Activated CD4-positive, alpha-beta T cell treated with anti-CD3 and anti-CD28 coated beads, Interleukin-2, amount 10 ng/mL, durations not matched to agents 24 days and 14 days (primary cell): Measurements from ENCODE around the gene ETNK1. TPM values are rescaled to one million over a fixed set of nuclear protein-coding genes. Genes with fewer than 3 reads are reported as not detected.

Source experiments
- DNase-seq: peaks from one replicate; pipeline ENCODE4 v3.0.0; 2022
- H3K27ac Mint-ChIP-seq: one replicate; pipeline ENCODE4 v1.8.0; 2022; ENCODE audit warnings: mild to moderate bottlenecking, mixed read lengths
- H3K27me3 Mint-ChIP-seq: one replicate; pipeline ENCODE4 v1.8.0; 2022; ENCODE audit warnings: mixed read lengths
- H3K36me3 Mint-ChIP-seq: one replicate; pipeline ENCODE4 v1.8.0; 2022; ENCODE audit warnings: low read depth, mild to moderate bottlenecking, mixed read lengths
- H3K4me1 Mint-ChIP-seq: one replicate; pipeline ENCODE4 v1.8.0; 2021; ENCODE audit warnings: mixed read lengths
- H3K4me3 Mint-ChIP-seq: one replicate; pipeline ENCODE4 v1.8.0; 2022; ENCODE audit warnings: mild to moderate bottlenecking, moderate library complexity, mixed read lengths
- H3K9me3 Mint-ChIP-seq: one replicate; pipeline ENCODE4 v1.8.0; 2021; ENCODE audit warnings: mixed read lengths
- intact Hi-C: fragments of 100-400 bp; cut with micrococcal nuclease; formaldehyde crosslinking; loops from one replicate; pipeline ENCODE4 v1.15.1; 2023
- total RNA-seq: library from RNA; stranded (reverse); gene quantifications from 2 replicates; pipeline ENCODE4 v1.2.3, GENCODE V29; 2022

ETNK1 gene
- total RNA-seq, 1 donor from 2014 or later: 94.5 TPM

DNA sequence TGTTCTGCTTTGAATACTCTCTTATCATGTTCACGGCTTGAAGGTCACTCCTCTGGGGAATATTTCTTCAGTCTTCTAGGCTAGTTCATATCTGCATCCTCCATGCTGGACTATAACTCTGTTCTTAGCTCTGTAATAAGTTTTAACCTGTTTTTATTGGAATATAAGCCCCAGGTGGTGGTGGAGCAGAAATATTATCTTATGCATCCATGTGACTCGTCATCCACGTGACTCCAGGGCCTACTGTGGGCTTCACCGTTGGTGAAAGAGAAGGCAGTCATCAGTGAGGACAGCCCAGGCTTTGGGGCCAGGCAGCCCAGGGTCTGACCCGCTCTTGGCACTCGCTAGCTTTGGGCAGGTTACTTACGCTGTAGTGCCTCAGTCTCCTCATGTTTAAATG is 87.1 kb downstream of the ETNK1 start:
- H3K4me1 Mint-ChIP-seq: peaks cover 2% of the 10 kb centered on the region
- H3K9me3 Mint-ChIP-seq: no peaks in the 10 kb centered on the region
- no peaks in the 10 kb centered on the region for H3K36me3 Mint-ChIP-seq

DNA sequence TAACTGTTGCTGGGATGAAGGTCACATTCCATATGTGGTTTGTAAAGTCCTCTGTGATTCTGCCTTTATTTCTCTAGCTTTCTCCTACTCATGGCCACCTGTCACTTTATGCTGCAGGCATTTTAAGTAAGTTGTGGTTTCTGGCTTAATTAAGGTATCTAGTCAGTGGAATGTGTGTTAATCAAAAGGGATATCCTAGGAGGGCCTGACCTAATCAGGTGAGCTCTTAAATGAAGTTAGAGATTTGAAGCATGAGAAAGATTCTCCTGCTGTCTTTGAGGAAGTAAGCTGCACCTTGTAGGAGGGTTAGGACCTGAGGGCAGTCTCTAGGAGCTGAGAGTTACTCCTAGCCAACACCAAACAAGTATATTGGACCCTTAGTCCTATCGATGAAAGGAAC is 90.3 kb downstream of the ETNK1 start:
- no peaks in the 10 kb centered on the region for H3K9me3 Mint-ChIP-seq
- intact Hi-C loops: no loop called here
- no peak overlapping the region for H3K4me3 Mint-ChIP-seq
- no peaks in the 10 kb centered on the region for H3K36me3 Mint-ChIP-seq
- no peak overlapping the region for H3K27ac Mint-ChIP-seq
- peaks cover 16% of the 10 kb centered on the region for H3K27me3 Mint-ChIP-seq
- no peaks in the 10 kb centered on the region for H3K4me1 Mint-ChIP-seq
- DNase-seq: peak; percentile 27

More for the DNA sequence above, 87.1 kb downstream of the ETNK1 start:
- DNase-seq: no peak
- intact Hi-C loops: no loop called here
- Mint-ChIP-seq H3K27ac (no peak overlapping the region), H3K27me3 (peaks cover 15% of the 10 kb centered on the region), H3K4me3 (no peak overlapping the region)

DNA sequence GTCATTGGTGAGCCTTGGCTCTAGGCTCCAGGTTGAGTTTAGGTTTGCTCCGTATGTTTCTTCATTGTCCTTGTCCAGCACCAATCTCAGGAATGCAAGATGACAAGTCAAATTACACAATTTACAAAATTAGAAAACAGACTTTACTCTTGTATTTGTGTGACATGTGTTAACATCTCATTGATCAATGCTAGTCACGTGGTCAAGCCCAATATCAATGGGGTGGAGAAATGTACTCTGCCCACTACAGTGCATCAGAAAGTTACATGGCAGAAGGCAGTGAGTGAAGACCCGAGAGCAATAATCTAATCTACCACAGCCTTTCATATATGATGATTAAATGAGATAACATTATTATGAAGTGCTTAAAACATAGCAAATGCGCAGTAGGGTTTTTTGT is 94.8 kb downstream of the ETNK1 start:
- intact Hi-C loops: no loop called here
- Mint-ChIP-seq H3K36me3 (no peaks in the 10 kb centered on the region), H3K27me3 (peaks cover 10% of the 10 kb centered on the region), H3K27ac (no peak overlapping the region), H3K4me3 (no peak overlapping the region), H3K4me1 (no peaks in the 10 kb centered on the region), H3K9me3 (no peaks in the 10 kb centered on the region)
- DNase-seq: peak; percentile 8

DNA sequence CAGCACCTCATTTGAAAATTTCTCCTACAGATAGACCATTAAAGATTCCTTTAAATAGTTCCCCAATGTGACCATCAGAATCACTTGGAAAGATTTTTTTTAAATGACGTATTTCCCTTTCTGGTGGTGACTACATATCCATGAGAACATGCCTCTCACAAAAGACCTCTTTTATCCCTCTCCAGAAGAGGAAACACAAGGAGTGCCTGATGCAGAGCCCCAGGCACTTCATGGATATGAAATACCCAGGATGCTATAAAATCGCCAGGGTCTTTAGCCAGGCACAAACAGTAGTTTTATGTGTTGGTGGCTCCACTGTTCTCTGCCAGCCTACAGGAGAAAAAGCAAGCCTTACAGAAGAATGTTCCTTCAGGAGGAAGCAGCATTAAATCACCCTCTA is 97.1 kb downstream of the ETNK1 start:
- peaks cover 5% of the 10 kb centered on the region for H3K27me3 Mint-ChIP-seq
- no peak overlapping the region for H3K4me3 Mint-ChIP-seq
- intact Hi-C loops: no loop called here
- no peak overlapping the region for H3K27ac Mint-ChIP-seq
- H3K36me3 Mint-ChIP-seq: no peaks in the 10 kb centered on the region
- no peaks in the 10 kb centered on the region for H3K9me3 Mint-ChIP-seq
- peak; percentile 24 for DNase-seq
- no peaks in the 10 kb centered on the region for H3K4me1 Mint-ChIP-seq

DNA sequence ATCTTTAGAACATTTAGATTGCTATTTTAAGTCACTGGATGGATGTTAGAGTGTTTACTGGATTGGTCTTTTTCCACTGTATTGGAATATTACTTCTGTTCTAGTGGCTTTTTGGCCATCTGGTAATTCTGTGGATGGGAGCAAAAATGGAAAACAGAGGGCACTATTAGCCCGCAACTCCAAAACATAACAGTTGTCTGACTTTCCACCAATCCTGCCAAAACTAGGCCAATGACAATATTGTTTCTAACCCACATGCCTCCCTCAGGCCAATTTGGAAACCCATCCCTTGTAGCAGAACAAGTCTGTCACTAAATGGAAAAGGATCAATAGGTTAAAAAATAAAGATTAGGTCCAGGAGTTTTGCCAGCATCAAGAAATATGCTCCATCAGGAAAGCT is 97.8 kb downstream of the ETNK1 start:
- no peaks in the 10 kb centered on the region for H3K36me3 Mint-ChIP-seq
- no peaks in the 10 kb centered on the region for H3K9me3 Mint-ChIP-seq
- H3K4me1 Mint-ChIP-seq: no peaks in the 10 kb centered on the region
- H3K4me3 Mint-ChIP-seq: no peak overlapping the region
- H3K27ac Mint-ChIP-seq: no peak overlapping the region
- peak; percentile 6 for DNase-seq
- intact Hi-C loops: no loop called here
- peaks cover 5% of the 10 kb centered on the region for H3K27me3 Mint-ChIP-seq

DNA sequence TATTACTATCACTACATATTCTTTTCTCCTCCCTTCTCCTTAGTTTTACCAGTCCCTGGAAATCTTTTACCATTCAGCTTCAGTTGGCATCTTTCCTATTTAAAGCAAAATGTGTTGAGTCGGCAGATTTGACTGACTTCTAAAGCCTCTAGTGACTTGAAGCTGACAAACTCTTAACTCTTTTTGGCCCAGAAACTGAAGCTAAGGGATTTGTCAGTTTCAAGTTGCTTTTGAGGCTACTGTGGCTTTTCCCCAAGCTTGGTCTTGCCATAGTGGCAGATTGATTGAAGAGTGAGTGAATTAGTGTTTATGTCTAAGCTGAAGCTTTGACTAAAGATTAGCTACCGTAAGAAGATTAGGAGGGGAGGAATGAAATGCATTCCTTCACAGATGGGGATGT is 104.0 kb downstream of the ETNK1 start:
- no peak overlapping the region for H3K4me3 Mint-ChIP-seq

DNA sequence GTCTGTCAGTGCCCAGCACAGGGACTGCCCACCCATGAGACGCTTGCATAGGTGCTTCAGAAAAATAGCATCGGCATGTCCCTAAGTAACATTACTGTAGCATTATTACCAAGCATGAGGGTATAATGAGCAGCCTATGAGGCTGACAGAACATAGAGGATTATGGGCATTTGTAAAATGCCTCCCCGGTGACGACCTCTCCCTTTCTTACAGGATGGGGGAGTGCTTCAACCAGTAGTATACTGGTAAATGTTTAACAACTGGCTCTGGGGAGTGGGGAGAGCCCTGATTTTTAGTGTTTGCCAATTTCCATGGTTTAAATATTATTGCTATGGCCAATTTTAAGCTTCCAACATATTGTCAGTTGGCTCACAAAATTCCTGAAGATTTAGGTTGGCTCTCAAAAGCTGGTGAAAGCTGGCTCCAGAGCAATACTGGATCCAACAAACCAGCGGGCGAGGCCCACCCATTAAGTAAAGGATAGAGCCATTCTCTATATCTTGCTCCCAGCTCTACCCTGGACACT is 104.5 kb downstream of the ETNK1 start:
- DNase-seq: no peak
- intact Hi-C loops: no loop called here
- peaks cover 3% of the 10 kb centered on the region for H3K4me1 Mint-ChIP-seq
- H3K9me3 Mint-ChIP-seq: no peaks in the 10 kb centered on the region
- no peak overlapping the region for H3K4me3 Mint-ChIP-seq
- H3K27me3 Mint-ChIP-seq: no peaks in the 10 kb centered on the region
- no peak overlapping the region for H3K27ac Mint-ChIP-seq
- H3K36me3 Mint-ChIP-seq: no peaks in the 10 kb centered on the region

More for the DNA sequence above, 104.0 kb downstream of the ETNK1 start:
- no peaks in the 10 kb centered on the region for H3K36me3 Mint-ChIP-seq
- H3K27ac Mint-ChIP-seq: no peak overlapping the region
- peaks cover 3% of the 10 kb centered on the region for H3K27me3 Mint-ChIP-seq
- intact Hi-C loops: no loop called here
- H3K4me1 Mint-ChIP-seq: peaks cover 3% of the 10 kb centered on the region
- H3K9me3 Mint-ChIP-seq: no peaks in the 10 kb centered on the region
- DNase-seq: no peak

DNA sequence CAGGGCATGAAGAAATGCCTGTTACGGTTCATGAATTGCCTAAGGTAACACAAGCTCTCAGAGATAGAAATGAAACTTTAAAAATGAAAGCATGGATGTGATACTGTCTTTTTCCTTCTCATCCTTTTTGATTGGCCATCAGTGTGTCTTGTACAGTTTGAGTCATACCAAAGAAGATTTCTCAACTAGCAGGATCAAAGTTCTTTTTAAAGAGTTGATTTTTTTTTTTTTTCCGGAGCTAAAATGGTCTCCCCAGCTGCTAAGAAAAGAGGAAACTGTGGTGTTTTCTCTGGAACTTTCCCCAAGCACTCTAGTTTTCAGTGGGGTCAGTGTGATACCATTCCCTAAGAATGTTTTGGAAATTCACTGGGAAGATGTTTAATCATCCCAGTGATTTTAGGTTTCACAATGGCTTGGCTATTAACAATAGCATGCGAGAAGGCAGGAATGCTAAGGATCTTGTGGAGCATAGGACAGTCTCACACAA is 105.0 kb downstream of the ETNK1 start:
- Mint-ChIP-seq H3K36me3 (no peaks in the 10 kb centered on the region), H3K9me3 (no peaks in the 10 kb centered on the region), H3K4me1 (peaks cover 3% of the 10 kb centered on the region), H3K27me3 (no peaks in the 10 kb centered on the region), H3K4me3 (no peak overlapping the region), H3K27ac (no peak overlapping the region)
- intact Hi-C loops: no loop called here
- no peak for DNase-seq

DNA sequence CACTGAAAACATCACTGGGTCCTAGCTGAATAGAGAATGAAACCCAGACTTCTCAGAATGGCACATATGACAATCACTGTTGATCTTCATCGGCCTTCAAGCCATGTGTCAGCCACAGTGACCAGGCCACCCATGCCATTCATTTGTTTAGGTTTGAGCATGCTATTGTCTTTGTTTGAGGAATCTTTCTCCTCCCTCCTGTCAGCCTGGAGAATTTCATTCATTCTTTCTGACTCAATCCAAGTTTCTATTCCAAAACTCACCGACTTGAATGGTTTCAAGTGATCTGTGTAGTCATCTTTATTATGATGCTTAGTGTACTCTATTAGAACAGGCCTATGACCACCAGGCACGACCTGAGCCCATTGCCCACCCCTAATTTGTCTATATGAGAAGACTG is 106.3 kb downstream of the ETNK1 start:
- H3K36me3 Mint-ChIP-seq: no peaks in the 10 kb centered on the region
- peaks cover 3% of the 10 kb centered on the region for H3K4me1 Mint-ChIP-seq
- DNase-seq: no peak
- H3K27ac Mint-ChIP-seq: no peak overlapping the region
- H3K4me3 Mint-ChIP-seq: no peak overlapping the region
- H3K9me3 Mint-ChIP-seq: no peaks in the 10 kb centered on the region
- intact Hi-C loops: no loop called here
- H3K27me3 Mint-ChIP-seq: no peaks in the 10 kb centered on the region

DNA sequence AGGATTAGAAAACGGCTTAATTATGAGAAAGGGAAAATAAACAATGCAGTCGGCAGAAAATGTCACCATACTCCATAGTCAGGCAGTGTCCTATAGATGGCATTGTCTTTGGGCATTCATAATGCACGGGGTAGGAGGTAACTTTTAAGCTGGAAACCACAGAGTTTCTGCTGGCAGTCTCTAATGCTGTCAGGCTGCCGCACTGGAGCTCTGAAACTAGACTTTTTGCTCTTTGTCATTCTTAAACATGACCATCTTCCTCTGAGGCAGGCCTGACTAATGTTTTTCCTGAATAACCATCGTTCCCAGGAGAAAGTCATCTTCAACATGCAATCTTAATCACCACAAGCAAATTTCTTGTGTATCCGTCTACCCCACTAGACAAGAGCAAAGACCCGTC is 108.8 kb downstream of the ETNK1 start:
- Mint-ChIP-seq H3K27me3 (peaks cover 2% of the 10 kb centered on the region), H3K4me1 (peaks cover 3% of the 10 kb centered on the region), H3K9me3 (no peaks in the 10 kb centered on the region), H3K4me3 (no peak overlapping the region), H3K27ac (no peak overlapping the region), H3K36me3 (no peaks in the 10 kb centered on the region)
- no peak for DNase-seq
- intact Hi-C loops: no loop called here

DNA sequence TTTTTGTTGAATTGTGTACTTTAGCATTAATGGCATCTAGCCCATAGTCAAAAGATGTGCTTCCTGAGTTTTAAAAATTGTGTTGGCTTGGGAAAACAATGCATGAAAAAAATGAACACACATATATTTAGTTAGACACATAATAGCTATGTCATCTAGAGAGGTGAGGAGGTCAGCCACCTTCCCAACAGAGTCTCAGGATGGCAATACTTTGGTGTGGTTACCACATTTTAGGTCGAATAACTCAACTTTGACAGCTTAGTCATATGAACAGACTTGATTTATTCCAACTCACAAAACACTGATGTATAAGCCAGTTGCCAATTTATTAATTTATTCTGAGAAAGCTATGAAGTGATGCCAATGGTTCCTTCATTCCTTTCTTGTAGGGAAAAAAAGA is 114.0 kb downstream of the ETNK1 start:
- H3K27me3 Mint-ChIP-seq: peaks cover 2% of the 10 kb centered on the region
- no peak overlapping the region for H3K27ac Mint-ChIP-seq
- no peak overlapping the region for H3K4me3 Mint-ChIP-seq
- DNase-seq: no peak
- no peaks in the 10 kb centered on the region for H3K9me3 Mint-ChIP-seq
- intact Hi-C loops: no loop called here
- no peaks in the 10 kb centered on the region for H3K36me3 Mint-ChIP-seq
- no peaks in the 10 kb centered on the region for H3K4me1 Mint-ChIP-seq

Other genes with a start within 250 kb of the ETNK1 start
- 31.4 and 35.1 TPM in 2 replicates for gene C2CD5, start 80.6 kb upstream of the ETNK1 start, total RNA-seq